Measurements from ENCODE around the gene RAX.

DNA sequence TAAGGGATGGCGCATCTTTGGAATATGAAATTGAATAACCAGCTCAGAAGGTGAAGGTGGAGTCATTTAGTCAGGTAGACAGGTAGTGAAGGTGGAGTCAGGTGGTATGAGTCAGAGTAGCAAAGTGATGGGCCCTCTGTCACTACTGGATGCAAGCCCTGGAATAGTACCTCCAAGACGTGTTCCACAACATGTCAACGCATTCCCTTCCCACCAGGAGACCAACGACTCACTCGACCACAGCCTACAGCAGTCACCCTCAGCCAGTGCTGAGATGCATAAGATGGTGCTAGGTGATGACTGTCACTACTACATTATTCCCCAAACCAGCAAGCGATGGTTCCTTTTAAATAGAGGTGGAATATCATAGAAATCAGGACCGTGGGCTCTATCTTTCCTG lies 38.4 kb upstream of the RAX start:
- TF ChIP-seq CTCF (IDR thresholded peaks at IDR 0.05) = no peak
- TF ChIP-seq POLR2AphosphoS5 (IDR thresholded peaks at IDR 0.05; ENCODE audit: low read depth, low read length) = no peak
- no peak for TF ChIP-seq TCF7L2 (IDR thresholded peaks at IDR 0.05; ENCODE audit: low read depth, low read length)
- TF ChIP-seq, protein P1, sequence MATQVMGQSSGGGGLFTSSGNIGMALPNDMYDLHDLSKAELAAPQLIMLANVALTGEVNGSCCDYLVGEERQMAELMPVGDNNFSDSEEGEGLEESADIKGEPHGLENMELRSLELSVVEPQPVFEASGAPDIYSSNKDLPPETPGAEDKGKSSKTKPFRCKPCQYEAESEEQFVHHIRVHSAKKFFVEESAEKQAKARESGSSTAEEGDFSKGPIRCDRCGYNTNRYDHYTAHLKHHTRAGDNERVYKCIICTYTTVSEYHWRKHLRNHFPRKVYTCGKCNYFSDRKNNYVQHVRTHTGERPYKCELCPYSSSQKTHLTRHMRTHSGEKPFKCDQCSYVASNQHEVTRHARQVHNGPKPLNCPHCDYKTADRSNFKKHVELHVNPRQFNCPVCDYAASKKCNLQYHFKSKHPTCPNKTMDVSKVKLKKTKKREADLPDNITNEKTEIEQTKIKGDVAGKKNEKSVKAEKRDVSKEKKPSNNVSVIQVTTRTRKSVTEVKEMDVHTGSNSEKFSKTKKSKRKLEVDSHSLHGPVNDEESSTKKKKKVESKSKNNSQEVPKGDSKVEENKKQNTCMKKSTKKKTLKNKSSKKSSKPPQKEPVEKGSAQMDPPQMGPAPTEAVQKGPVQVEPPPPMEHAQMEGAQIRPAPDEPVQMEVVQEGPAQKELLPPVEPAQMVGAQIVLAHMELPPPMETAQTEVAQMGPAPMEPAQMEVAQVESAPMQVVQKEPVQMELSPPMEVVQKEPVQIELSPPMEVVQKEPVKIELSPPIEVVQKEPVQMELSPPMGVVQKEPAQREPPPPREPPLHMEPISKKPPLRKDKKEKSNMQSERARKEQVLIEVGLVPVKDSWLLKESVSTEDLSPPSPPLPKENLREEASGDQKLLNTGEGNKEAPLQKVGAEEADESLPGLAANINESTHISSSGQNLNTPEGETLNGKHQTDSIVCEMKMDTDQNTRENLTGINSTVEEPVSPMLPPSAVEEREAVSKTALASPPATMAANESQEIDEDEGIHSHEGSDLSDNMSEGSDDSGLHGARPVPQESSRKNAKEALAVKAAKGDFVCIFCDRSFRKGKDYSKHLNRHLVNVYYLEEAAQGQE (IDR thresholded peaks at IDR 0.05; ENCODE audit: insufficient read depth in 1 of 2, low read depth in 2 of 2, low read length in 1 of 2) = no peak
- no peak for TF ChIP-seq SIN3A (IDR thresholded peaks at IDR 0.05; ENCODE audit: borderline replicate concordance, insufficient read depth, low read depth, low read length)
